Inferior parietal cortex (tissue), 1 donor: ENCODE data around the gene ARRDC3.
"Not testable (repeated sequence)": the region's sequence is repeated elsewhere in the genome, so short reads cannot be mapped to it uniquely, and the experiment has no call there.

Source experiments
- DNase-seq: peaks from one replicate; pipeline ENCODE4 v3.0.0-alpha.2; 2016; ENCODE audit errors: extremely low spot score

ARRDC3 gene

GRCh38 chr5:91359962-91360609 is 23.0 kb downstream of the ARRDC3 start:
- no peak for DNase-seq

GRCh38 chr5:91357806-91358205 is 25.3 kb downstream of the ARRDC3 start:
- DNase-seq: no peak

GRCh38 chr5:91357012-91357634 is 26.0 kb downstream of the ARRDC3 start:
- DNase-seq: no peak

- not testable (repeated sequence) for DNase-seq
These were observed 28.2 kb downstream of the ARRDC3 start for GRCh38 chr5:91354867-91355266.

- DNase-seq: no peak
These were observed 30.1 kb downstream of the ARRDC3 start for GRCh38 chr5:91352831-91353695.

- DNase-seq: no peak
These were observed 37.7 kb downstream of the ARRDC3 start for GRCh38 chr5:91345461-91345860.

- DNase-seq: not testable (repeated sequence)
These were observed 38.4 kb downstream of the ARRDC3 start for GRCh38 chr5:91344661-91345200.

- DNase-seq: no peak
These were observed 39.2 kb downstream of the ARRDC3 start for GRCh38 chr5:91343916-91344315.

- not testable (repeated sequence) for DNase-seq
These were observed 40.2 kb downstream of the ARRDC3 start for GRCh38 chr5:91342931-91343330.

- no peak for DNase-seq
These were observed 42.0 kb downstream of the ARRDC3 start for GRCh38 chr5:91341154-91341553.

- DNase-seq: no peak
These were observed 42.6 kb downstream of the ARRDC3 start for GRCh38 chr5:91340532-91340931.

- peak; percentile 48 for DNase-seq
These were observed 43.9 kb downstream of the ARRDC3 start for GRCh38 chr5:91339063-91339705.

GRCh38 chr5:91332267-91333045 is 50.7 kb downstream of the ARRDC3 start:
- no peak for DNase-seq

GRCh38 chr5:91331705-91332104 is 51.4 kb downstream of the ARRDC3 start:
- DNase-seq: no peak

GRCh38 chr5:91329283-91329682 is 53.8 kb downstream of the ARRDC3 start:
- DNase-seq: no peak

- no peak for DNase-seq
These were observed 54.4 kb downstream of the ARRDC3 start for GRCh38 chr5:91328743-91329142.

- DNase-seq: not testable (repeated sequence)
These were observed 60.1 kb downstream of the ARRDC3 start for GRCh38 chr5:91322981-91323380.

- DNase-seq: no peak
These were observed 63.5 kb downstream of the ARRDC3 start for GRCh38 chr5:91319667-91320066.

- DNase-seq: no peak
These were observed 64.4 kb downstream of the ARRDC3 start for GRCh38 chr5:91318724-91319123.
